ENCODE data around the gene HERC5.
"Not testable (repeated sequence)": the region's sequence is repeated elsewhere in the genome, so short reads cannot be mapped to it uniquely, and the experiment has no call there.

Gene HERC5

GRCh38 chr4:88456670-88457306 lies at the start of gene HERC5:
Gene HERC5 (plus strand): TSS chr4:88457119. CDS start chr4:88457270, 151 bp downstream.
- DNase-seq: peak; percentile 96

- DNase-seq: no peak
Observed at GRCh38 chr4:88409206-88409605, 47.7 kb upstream of the HERC5 start.

- no peak for DNase-seq
Observed at GRCh38 chr4:88409789-88410188, 47.1 kb upstream of the HERC5 start.

DNA sequence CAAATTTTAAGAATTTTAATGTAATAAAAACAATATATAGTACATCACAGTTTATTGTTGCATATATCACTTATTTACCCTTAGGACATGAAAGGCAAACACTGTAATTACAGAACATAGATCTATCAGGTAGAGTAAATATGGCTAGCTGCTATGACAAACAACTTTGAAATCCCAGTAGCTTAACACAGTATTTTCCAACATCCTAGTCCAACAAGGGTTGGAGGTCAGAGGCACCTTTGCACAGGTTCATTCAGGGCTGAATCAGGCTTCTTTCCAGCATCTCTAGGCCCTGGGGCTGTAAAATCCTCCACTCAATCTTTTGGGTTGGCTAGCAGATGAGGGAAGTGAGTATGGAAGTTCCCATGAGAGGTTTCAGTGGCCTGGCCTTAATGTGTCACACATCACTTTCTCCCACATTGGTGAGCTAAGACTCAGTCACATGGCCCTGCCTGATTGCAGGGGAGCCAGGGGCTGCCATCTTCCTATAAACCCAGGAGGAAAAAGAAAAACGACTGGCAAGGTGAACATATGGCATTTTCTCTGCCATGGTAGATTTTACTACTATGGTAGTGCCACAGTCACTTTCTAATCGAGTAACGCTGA lies 45.3 kb upstream of the HERC5 start:
- no peak for DNase-seq

DNA sequence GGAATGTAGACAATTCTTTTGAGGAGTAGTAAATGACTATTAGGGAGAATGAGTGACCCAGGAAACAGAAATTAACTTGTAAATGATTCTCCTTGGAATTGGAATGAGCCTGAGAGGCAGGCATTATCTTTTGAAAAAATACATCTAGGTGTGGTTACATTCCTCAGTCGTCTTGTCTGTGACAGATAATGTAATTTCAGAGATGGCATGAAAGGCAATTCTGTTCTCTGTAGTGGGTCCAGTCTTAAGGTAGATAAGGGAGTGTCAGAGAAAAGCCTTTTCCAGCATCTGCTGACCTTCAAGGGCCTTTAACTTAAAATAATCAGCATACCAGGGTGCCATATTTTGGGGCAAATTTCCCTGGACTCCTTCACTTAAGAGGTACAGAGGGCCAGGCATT lies 43.1 kb upstream of the HERC5 start:
- no peak for DNase-seq

DNA sequence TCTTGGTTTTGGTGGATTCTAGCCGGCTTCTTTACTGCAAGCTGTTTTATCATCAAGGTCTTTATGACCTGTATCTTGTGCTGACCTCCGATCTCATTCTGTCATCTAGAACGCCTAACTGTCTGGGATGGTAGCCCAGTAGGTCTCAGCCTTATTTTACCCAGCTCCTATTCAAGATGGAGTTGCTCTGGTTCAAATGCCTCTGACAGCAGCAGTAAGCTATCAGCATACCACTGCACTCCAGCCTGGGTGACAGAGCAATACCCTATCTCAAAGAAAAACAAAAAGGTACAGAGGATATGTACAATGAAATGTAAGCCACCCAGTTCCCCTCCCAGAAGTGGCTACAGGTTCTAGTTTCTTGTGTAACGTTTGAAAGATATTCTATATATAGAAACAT lies 42.2 kb upstream of the HERC5 start:
- no peak for DNase-seq

DNA sequence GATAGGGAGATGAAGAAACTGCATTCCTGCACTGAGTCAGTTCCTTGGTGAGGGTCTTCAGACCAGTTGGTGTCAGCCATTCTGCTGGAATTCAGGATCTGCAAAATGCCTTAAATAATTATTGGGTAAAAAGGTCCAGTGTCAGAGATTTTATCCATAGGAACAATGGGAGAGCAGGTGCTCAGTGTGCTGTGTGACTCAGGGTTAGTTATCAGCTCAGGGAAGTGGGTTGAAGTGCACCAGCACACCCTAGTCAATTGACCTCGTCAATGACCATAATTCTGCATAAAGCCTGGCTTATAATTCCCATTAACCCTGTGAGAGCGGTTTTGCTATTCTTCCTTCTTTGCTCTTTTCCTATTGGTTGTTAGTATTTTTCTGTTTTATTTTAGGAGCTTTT lies 40.9 kb upstream of the HERC5 start:
- no peak for DNase-seq

DNA sequence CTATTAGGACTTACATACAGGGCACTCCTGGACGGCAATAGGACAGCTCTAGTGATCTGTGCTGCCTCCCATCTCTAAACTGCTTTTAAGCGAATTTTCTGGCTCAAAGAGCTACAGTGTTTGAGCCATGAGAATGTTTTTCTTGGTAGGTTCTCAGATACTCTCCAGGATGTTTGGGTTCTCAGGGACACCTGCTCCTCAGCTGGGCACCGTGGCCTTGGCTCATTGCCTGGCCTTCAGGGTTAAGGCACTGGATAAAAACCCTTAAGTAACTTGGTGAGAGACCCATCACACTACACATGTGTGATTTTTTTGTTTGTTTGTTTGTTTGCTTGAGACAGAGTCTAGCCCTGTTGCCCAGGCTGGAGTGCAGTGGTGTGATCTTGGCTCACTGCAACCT lies 38.5 kb upstream of the HERC5 start:
- DNase-seq: no peak

DNA sequence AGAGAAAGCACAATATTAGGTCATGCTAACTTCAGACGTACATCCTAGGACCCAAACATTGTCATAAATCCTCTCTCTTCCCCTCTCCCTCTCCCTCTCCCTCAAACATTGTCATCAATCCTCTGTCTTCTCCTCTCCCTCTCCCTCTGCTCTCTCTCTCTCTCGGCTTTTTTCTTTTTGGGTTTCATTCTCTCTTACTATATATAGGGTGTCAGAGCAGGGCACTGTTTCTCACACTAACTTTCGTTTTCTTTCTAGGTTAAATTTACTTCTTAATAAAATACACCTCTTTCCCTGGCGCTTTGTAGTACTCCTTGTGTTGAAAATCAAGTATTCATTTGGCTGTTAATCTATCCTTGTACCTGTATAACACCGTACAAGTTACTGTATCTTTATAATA lies 37.0 kb upstream of the HERC5 start:
- no peak for DNase-seq

DNA sequence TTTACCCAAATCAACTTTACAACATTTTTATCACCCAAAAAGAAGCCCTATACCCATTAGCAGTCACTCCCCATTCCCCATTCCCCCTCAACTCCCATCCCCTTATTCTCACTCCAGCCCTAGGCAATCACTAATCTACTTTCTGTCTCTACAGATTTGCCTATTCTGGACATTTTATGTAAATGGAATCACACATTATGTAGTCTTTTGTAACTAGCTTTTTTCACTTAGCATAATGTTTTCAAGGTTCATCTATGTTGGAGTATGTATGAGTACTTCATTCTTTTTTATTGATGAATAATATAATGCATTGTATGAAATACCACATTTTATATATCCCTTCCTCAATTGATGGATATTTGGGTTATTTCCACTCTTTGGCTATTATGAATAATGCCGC lies 36.1 kb upstream of the HERC5 start:
- DNase-seq: no peak

GRCh38 chr4:88422403-88422802 lies 34.5 kb upstream of the HERC5 start:
- no peak for DNase-seq

GRCh38 chr4:88429401-88429800 lies 27.5 kb upstream of the HERC5 start:
- DNase-seq: no peak

DNA sequence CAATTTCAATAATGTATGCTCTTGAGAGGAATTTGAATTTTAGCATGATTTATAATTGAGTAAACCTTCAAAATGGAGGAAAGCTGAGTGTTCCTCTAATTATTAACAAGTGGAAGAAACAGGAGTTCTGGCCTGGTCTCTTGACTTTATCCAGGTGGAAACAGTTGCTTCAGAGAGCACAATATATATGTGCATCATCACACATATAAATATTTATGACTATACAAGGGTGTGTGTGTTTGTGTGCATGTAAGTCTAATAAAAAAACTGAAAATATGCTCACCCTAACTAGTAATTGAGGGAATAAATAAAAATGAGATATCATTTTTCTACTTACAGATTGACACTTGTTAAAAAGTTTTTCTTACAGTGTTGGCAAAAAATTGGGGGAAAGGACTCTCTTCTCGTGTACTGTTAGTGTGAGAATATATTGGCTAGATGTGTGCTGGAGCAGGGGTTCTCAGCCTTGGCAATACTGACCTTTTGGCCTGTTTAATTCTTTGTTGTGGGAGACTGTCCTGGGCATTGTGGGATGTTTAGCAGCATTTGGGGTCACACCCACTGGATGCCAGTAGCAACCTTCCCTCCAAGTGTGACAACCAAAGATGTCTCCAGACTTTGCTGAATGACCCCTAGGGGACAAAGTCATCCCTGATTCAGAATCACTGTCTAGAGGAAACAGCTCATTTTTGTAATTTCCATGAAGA lies 20.8 kb upstream of the HERC5 start:
- DNase-seq: no peak

DNA sequence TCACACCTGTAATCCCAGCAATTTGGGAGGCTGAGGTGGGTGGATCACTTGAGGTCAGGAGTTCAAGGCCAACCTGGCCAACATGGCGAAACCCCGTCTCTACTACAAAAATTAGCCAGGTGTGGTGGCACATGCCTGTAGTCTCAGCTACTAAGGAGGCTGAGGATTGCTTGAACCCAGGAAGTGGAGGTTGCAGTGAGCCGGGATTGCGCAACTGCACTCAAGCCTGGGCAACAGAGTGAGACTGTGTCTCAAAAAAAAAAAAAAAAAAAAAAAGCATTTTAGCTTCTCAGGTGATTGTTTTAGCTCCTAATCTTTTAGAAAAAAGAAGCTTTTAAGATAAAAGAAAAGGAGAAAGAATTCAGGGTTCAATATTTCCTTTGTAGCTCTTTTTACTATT lies 19.0 kb upstream of the HERC5 start:
- not testable (repeated sequence) for DNase-seq

- no peak for DNase-seq
Observed at GRCh38 chr4:88439161-88439760, 17.7 kb upstream of the HERC5 start.

DNA sequence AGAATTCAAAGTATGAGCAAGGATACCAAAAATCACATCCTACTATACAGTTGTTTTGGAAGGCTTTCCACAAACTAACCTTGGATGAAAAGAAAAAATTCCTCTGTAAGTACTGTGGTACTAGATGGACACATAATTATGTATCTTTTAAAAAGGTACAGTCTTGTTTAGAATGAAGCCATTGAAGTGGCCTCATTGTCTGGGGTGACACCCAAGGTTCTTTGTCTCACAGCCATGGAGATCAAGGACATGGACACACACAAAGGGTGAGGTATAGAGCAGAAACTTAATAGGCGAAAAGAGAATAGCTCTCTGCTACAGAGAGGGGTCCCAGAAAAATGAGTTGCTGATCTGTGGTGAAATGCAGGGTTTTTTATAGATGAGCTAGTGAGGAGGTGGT lies 16.8 kb upstream of the HERC5 start:
- no peak for DNase-seq

- no peak for DNase-seq
Observed at GRCh38 chr4:88441696-88442095, 15.2 kb upstream of the HERC5 start.

DNA sequence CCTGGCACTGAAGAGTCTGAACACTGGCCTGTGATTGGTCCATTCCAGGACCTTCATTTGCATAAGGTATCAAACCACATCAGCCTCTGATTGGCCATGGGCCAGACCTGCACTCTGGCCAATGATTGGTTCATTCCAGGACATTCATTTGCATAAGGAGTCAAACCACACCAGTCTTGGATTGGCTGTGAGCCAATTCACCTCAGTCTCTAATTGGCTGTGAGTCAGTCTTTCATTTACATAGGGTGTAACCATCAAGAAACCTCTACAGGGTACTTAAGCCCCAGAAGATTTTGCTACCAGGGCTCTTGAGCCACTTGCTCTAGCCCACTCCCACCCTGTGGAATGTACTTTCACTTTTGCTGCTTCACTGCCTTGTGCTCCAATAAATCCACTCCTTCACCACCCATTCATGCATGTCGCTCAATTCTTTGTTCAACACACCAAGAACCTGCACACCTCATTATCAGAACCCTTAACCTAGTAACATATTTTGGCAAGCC lies 14.2 kb upstream of the HERC5 start:
- no peak for DNase-seq

- DNase-seq: no peak
Observed at GRCh38 chr4:88443486-88443885, 13.4 kb upstream of the HERC5 start.

GRCh38 chr4:88445252-88445651 lies 11.7 kb upstream of the HERC5 start:
- DNase-seq: no peak

- no peak for DNase-seq
Observed at GRCh38 chr4:88446124-88446523, 10.8 kb upstream of the HERC5 start.

DNA sequence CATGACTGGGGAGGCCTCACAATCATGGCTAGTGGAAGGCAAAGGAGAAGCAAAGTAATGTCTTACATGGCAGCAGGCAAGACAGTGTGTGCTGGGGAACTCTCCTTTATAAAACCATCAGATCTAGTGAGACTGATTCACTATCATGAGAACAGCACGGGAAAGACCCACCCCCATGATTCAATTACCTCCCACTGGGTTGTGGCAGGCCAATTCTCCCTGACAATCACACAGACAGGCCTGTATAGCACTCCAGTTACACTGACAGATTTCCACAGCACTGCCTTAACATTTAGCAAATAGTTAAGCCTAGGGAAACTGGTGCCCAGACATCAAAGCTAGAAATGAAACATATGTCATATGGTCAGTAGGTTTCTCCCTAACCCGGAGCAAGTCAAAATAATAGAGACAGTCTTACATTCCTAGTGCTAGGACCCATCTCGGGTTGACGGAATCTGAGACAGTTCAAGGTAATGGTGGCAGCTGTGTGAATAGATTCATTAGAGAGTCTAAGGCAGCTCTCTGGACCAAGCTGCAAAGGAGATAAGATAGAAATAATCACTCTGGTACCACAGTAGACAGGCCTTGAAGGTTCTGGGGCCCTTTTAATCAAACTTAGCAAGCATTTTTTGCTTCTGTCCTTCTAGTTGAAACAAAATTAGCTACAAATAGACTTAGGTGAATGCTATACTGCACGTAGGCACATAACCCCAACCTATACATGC lies 9.4 kb upstream of the HERC5 start:
- DNase-seq: no peak

- not testable (repeated sequence) for DNase-seq
Observed at GRCh38 chr4:88448211-88448765, 8.6 kb upstream of the HERC5 start.

Measured in CD4-positive, alpha-beta T cell treated with Interleukin-21 for 1 hour (primary cell).